Keratinocyte (primary cell): ENCODE measurements around the gene PGK1. TPM values are rescaled to one million over a fixed set of nuclear protein-coding genes. Genes with fewer than 3 reads are reported as not detected.
"Not testable (repeated sequence)": the region's sequence is repeated elsewhere in the genome, so short reads cannot be mapped to it uniquely, and the experiment has no call there.

ENCODE experiments used
- DNase-seq: peaks from one replicate; pipeline ENCODE4 v3.0.0-alpha.2; 2011; ENCODE audit warnings: low read depth, missing footprints, low spot score
- FAIRE-seq: peaks from 2 replicates; lab custom pipeline; 2011; peaks lifted over from hg19 to GRCh38; lab: Jason Lieb, UNC
- H2AFZ ChIP-seq: 2 replicates; pipeline ENCODE4 v1.6.0; 2012; ENCODE audit warnings: low read length, control low read depth, inconsistent platforms; ENCODE audit not compliant: control insufficient read depth
- H3K27ac ChIP-seq: 2 replicates; pipeline ENCODE4 v1.5.1; 2011; ENCODE audit warnings: low read length; ENCODE audit not compliant: control insufficient read depth, insufficient read depth
- H3K27me3 ChIP-seq: 3 replicates; pipeline ENCODE4 v1.6.0; 2011; ENCODE audit warnings: low read length; ENCODE audit not compliant: control insufficient read depth, insufficient read depth; ENCODE audit errors: extremely low read depth
- H3K36me3 ChIP-seq, 2 experiments: 2 replicates in 1 of 2; 3 replicates in 1 of 2; pipeline ENCODE4 v1.5.1; 2011; ENCODE audit warnings: low read length in 2 of 2, mild to moderate bottlenecking in 1 of 2; ENCODE audit not compliant: control insufficient read depth in 2 of 2, insufficient read depth in 2 of 2; ENCODE audit errors: extremely low read depth in 1 of 2
- H3K4me1 ChIP-seq: 3 replicates; pipeline ENCODE4 v1.5.1; 2011; ENCODE audit warnings: low read length; ENCODE audit not compliant: control insufficient read depth, insufficient read depth; ENCODE audit errors: extremely low read depth
- H3K4me2 ChIP-seq: 3 replicates; pipeline ENCODE4 v1.6.0; 2011; ENCODE audit warnings: low read depth, low read length; ENCODE audit not compliant: control insufficient read depth, insufficient read depth; ENCODE audit errors: extremely low read depth
- H3K4me3 ChIP-seq, 3 experiments: fragments of 200-600 bp in 1 of 3; sonication (generic) in 1 of 3; 2 replicates in 2 of 3; 3 replicates in 1 of 3; pipeline ENCODE4 v1.5.1; 2011 to 2016; ENCODE audit warnings: low read length in 3 of 3, mild to moderate bottlenecking in 3 of 3, control low read depth in 2 of 3, inconsistent platforms in 1 of 3, low read depth in 1 of 3, mixed read lengths in 1 of 3, mixed run types in 1 of 3, moderate library complexity in 1 of 3; ENCODE audit not compliant: control insufficient read depth in 2 of 3, insufficient read depth in 2 of 3; ENCODE audit errors: extremely low read depth in 1 of 3
- H3K79me2 ChIP-seq: 2 replicates; pipeline ENCODE4 v1.6.0; 2012; ENCODE audit warnings: low read length; ENCODE audit not compliant: control insufficient read depth, insufficient read depth
- H3K9ac ChIP-seq: 3 replicates; pipeline ENCODE4 v1.6.0; 2011; ENCODE audit warnings: low read length; ENCODE audit not compliant: control insufficient read depth, insufficient read depth; ENCODE audit errors: extremely low read depth
- H3K9me1 ChIP-seq: 3 replicates; pipeline ENCODE4 v1.6.0; 2011; ENCODE audit warnings: low read length; ENCODE audit not compliant: control insufficient read depth, insufficient read depth; ENCODE audit errors: extremely low read depth
- H3K9me3 ChIP-seq: 2 replicates; pipeline ENCODE4 v1.5.1; 2012; ENCODE audit warnings: low read depth, low read length; ENCODE audit not compliant: control insufficient read depth
- H4K20me1 ChIP-seq: 3 replicates; pipeline ENCODE4 v1.6.0; 2011; ENCODE audit warnings: low read length; ENCODE audit not compliant: control insufficient read depth, insufficient read depth; ENCODE audit errors: extremely low read depth
- CTCF ChIP-seq, 3 experiments: IDR thresholded peaks in 1 of 3; conservative IDR thresholded peaks in 1 of 3; optimal IDR thresholded peaks in 1 of 3; 2 replicates in 2 of 3; 3 replicates in 1 of 3; pipeline versions ENCODE3 to v1.5.1; 2011; ENCODE audit warnings: low read length in 3 of 3, mild to moderate bottlenecking in 3 of 3, moderate library complexity in 2 of 3, control low read depth in 1 of 3, inconsistent platforms in 1 of 3; ENCODE audit not compliant: insufficient read depth in 2 of 3; ENCODE audit errors: extremely low read depth in 1 of 3
- EZH2 ChIP-seq: IDR thresholded peaks from one replicate; pipeline ENCODE4 v1.6.1; 2012; ENCODE audit warnings: inconsistent platforms, mild to moderate bottlenecking, low read length, moderate library complexity
- dilution Hi-C: fragments of 300-500 bp; cut with MboI; formaldehyde crosslinking; loops from one replicate; pipeline ENCODE4 v1.7.0; 2020; ENCODE audit warnings: low sequenced_read_pairs; ENCODE audit not compliant: extremely low pct_ligation_motif_present
- polyA plus RNA-seq, 5 experiments: library from polyadenylated mRNA; depleted of rRNA in 3 of 5; stranded (reverse) in 3 of 5; stranded (forward) in 1 of 5; unstranded in 1 of 5; fragments of >200 nt; gene quantifications; 1 replicate in 1 of 5; 2 replicates in 3 of 5; 3 replicates in 1 of 5; pipeline versions ENCODE4 v1.2.1 to v1.2.3, GENCODE V29; 2011 to 2012; ENCODE audit warnings: missing spikeins in 2 of 5, low read depth in 1 of 5, low replicate concordance in 1 of 5

Gene PGK1
- polyA plus RNA-seq, 1 donor (not counting 4 experiments of a cell fraction or from before 2014, with no cell fraction given), result 666 TPM

- H3K27ac ChIP-seq, result no peak overlapping the region
- dilution Hi-C loops, result no loop called here
- no peak overlapping the region for H3K9ac ChIP-seq
- H3K9me1 ChIP-seq, result no peaks in the 10 kb centered on the region
- no peaks in the 10 kb centered on the region for H3K36me3 ChIP-seq
- H3K27me3 ChIP-seq, result no peaks in the 10 kb centered on the region
- H2AFZ ChIP-seq, result no peak overlapping the region
- H3K4me1 ChIP-seq, result peaks cover 2% of the 10 kb centered on the region
- H4K20me1 ChIP-seq, result no peaks in the 10 kb centered on the region
- no peaks in the 10 kb centered on the region for H3K79me2 ChIP-seq
- H3K4me3 ChIP-seq, result no peak overlapping the region
- no peak for DNase-seq
- FAIRE-seq, result no peak
- no peaks in the 10 kb centered on the region for H3K9me3 ChIP-seq
- no peak overlapping the region for H3K4me2 ChIP-seq
- no peak for TF ChIP-seq CTCF (optimal IDR thresholded peaks at IDR 0.05 in 1 of 3, IDR thresholded peaks at IDR 0.05 in 1 of 3, conservative IDR thresholded peaks at IDR 0.05 in 1 of 3; ENCODE audit: extremely low read depth in 1 of 3, insufficient read depth in 2 of 3, low read length in 3 of 3)
- TF ChIP-seq EZH2, result no peak
Observed at GRCh38 chrX:78066110-78066509, 37.9 kb upstream of the PGK1 start.

- FAIRE-seq (no peak), DNase-seq (no peak)
- Histone ChIP-seq H3K27me3 (no peaks in the 10 kb centered on the region), H3K9ac (no peak overlapping the region), H3K79me2 (no peaks in the 10 kb centered on the region), H3K9me1 (no peaks in the 10 kb centered on the region), H3K36me3 (no peaks in the 10 kb centered on the region), H3K4me1 (no peaks in the 10 kb centered on the region), H3K9me3 (peaks cover 2% of the 10 kb centered on the region), H2AFZ (no peak overlapping the region), H3K27ac (no peak overlapping the region), H3K4me3 (no peak overlapping the region), H4K20me1 (no peaks in the 10 kb centered on the region), H3K4me2 (no peak overlapping the region)
- TF ChIP-seq CTCF (optimal IDR thresholded peaks at IDR 0.05 in 1 of 3, IDR thresholded peaks at IDR 0.05 in 1 of 3, conservative IDR thresholded peaks at IDR 0.05 in 1 of 3; ENCODE audit: extremely low read depth in 1 of 3, insufficient read depth in 2 of 3, low read length in 3 of 3) (no peak), EZH2 (no peak)
- dilution Hi-C loops, result no loop called here
Observed at GRCh38 chrX:78071331-78071730, 32.7 kb upstream of the PGK1 start.

- H3K9ac ChIP-seq, dilution Hi-C loops, H4K20me1 ChIP-seq, H3K9me3 ChIP-seq, H3K4me2 ChIP-seq, H3K9me1 ChIP-seq, H3K4me1 ChIP-seq, H3K79me2 ChIP-seq, DNase-seq, H3K27me3 ChIP-seq, FAIRE-seq, H3K36me3 ChIP-seq, H3K27ac ChIP-seq, H2AFZ ChIP-seq, H3K4me3 ChIP-seq: not testable (repeated sequence)
Observed at GRCh38 chrX:78073147-78074077, 30.6 kb upstream of the PGK1 start.
